Upper lobe of left lung (tissue), 6 donors: ENCODE results near the gene ACTL6A. TPM values are rescaled to one million over a fixed set of nuclear protein-coding genes. Genes with fewer than 3 reads are reported as not detected.

Experiments used
- ATAC-seq, 2 donors: fragments of 200-7000 bp; cut with Tn5 transposase; one replicate each; pipeline ENCODE4 v1.9.1; 2022; ENCODE audit warnings: mild to moderate bottlenecking in 2 of 2, moderate library complexity in 2 of 2; ENCODE audit not compliant: low FRiP score in 2 of 2
- DNase-seq, 2 donors: peaks; one replicate each; pipeline ENCODE4 v3.0.0-alpha.2; 2019 to 2020
- H3K27ac ChIP-seq, 4 donors: fragments of 200-600 bp; sonication (generic); one replicate each; pipeline ENCODE4 v1.5.1; 2016 to 2019
- H3K27me3 ChIP-seq, 4 donors: fragments of 200-600 bp; sonication (generic); one replicate each; pipeline ENCODE4 v1.5.1; 2017 to 2019
- H3K36me3 ChIP-seq, 4 donors: fragments of 200-600 bp; sonication (generic); one replicate each; pipeline ENCODE4 v1.5.1; 2016 to 2019
- H3K4me1 ChIP-seq, 4 donors: fragments of 200-600 bp; sonication (generic); one replicate each; pipeline ENCODE4 v1.5.1; 2018 to 2019
- H3K4me3 ChIP-seq, 4 donors: fragments of 200-600 bp; sonication (generic); one replicate each; pipeline ENCODE4 v1.5.1; 2017 to 2019; ENCODE audit warnings: mild to moderate bottlenecking in 2 of 4, moderate library complexity in 1 of 4
- H3K9me3 ChIP-seq, 4 donors: fragments of 200-600 bp; sonication (generic); one replicate each; pipeline ENCODE4 v1.5.1; 2018 to 2019
- EP300 ChIP-seq, 4 donors: sonication (generic); formaldehyde crosslinking; IDR thresholded peaks; one replicate each; pipeline ENCODE4 v1.5.1; 2017; ENCODE audit warnings: antibody characterized with exemption in 4 of 4, control low read depth in 2 of 4
- POLR2A ChIP-seq, 4 donors: fragments of 450-650 bp; IDR thresholded peaks; one replicate each; pipeline ENCODE4 v1.5.1; 2016 to 2017; ENCODE audit warnings: antibody characterized with exemption in 4 of 4, mild to moderate bottlenecking in 2 of 4
- POLR2AphosphoS5 ChIP-seq, 2 donors: sonication (generic); formaldehyde crosslinking; IDR thresholded peaks; one replicate each; pipeline ENCODE4 v1.5.1; 2017; ENCODE audit warnings: antibody characterized with exemption in 2 of 2
- WGBS, 2 donors: methylation state at CpG; one replicate each; pipeline ENCODE4 v1.1.5; 2017 to 2018; 5-methylcytosine and 5-hydroxymethylcytosine counted together
- total RNA-seq, 6 donors: library from RNA; depleted of rRNA in 4 of 6; stranded (reverse); fragments of >200 nt in 4 of 6; gene quantifications; one replicate each; pipeline versions ENCODE4 v1.1.0 to v1.2.1, GENCODE V29; 2016 to 2021
- TF ChIP-seq, protein P1 (sequence below), 6 experiments: fragments of 450-650 bp in 4 of 6; fragments of 200-600 bp in 2 of 6; sonication (generic) in 2 of 6; IDR thresholded peaks; one replicate each; pipeline ENCODE4 v1.5.1; 2016 to 2019; ENCODE audit warnings: antibody characterized with exemption in 6 of 6
- donor health status: DM: no; HTN: no; CAD: no; lungs with moderate emphysema.
- donor health status: DM: no; HTN: yes; CAD: no; lungs with severe emphysema.

The ACTL6A gene
- total RNA-seq, 6 donors from 2014 or later: 17.2 to 47.3 (median 30.7) TPM

DNA sequence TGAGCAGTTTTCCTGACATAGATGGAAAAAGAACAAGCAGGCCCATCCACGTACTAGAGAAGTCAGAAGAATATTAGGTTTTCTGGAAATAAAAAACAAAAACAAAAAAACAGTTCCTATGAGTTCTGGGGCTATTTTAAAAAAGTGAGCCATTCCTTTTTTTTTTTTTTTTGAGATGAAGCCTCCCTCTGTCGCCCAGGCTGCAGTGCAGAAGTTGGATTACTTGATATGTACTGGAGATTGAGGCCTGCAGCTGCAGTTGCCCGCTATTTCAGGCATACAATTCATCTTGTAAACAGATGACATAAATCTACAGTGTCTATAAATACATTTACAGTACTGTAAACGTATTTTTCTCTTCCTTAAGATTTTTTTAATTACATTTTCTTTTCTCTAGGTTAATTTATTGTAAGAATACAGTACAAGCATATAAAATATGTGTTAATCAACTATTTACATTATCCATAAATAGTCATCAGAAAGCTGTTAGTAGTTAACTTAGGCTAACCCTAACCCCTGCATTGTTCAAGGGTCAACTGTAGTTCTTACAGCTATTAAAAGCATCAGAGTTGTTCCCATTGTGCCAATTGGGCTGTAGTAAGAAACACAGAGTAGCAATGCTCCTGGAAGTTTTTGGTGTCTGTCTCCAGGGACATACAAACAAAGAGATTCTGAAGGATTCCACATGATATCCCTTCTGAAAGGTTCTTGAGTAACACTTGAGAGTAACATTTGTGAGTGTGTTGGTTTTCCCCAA lies 11.2 kb upstream of the ACTL6A start:
- TF ChIP-seq EP300 (IDR thresholded peaks at IDR 0.05): no peak
- no peak for TF ChIP-seq POLR2AphosphoS5 (IDR thresholded peaks at IDR 0.05)
- no peak overlapping the region for H3K27ac ChIP-seq
- no peak for DNase-seq
- H3K36me3 ChIP-seq: no peaks in the 10 kb centered on the region
- H3K4me1 ChIP-seq: no peaks in the 10 kb centered on the region
- ATAC-seq: no peak
- no peaks in the 10 kb centered on the region for H3K27me3 ChIP-seq
- H3K4me3 ChIP-seq: no peak overlapping the region
- no peaks in the 10 kb centered on the region for H3K9me3 ChIP-seq
- WGBS, 2 donors: 45 to 65% methylated on average over 4 of the region's 4 CpGs

- no peak for ATAC-seq
- Histone ChIP-seq H3K27me3 (no peaks in the 10 kb centered on the region), H3K9me3 (no peaks in the 10 kb centered on the region), H3K36me3 (no peaks in the 10 kb centered on the region), H3K4me1 (peaks cover 4 to 16% (median 8%) of the 10 kb centered on the region in 4 donors), H3K4me3 (no peak overlapping the region), H3K27ac (no peak overlapping the region)
- 4 to 7% methylated on average over 3 of the region's 3 CpGs for WGBS, 2 donors
- TF ChIP-seq, protein P1, sequence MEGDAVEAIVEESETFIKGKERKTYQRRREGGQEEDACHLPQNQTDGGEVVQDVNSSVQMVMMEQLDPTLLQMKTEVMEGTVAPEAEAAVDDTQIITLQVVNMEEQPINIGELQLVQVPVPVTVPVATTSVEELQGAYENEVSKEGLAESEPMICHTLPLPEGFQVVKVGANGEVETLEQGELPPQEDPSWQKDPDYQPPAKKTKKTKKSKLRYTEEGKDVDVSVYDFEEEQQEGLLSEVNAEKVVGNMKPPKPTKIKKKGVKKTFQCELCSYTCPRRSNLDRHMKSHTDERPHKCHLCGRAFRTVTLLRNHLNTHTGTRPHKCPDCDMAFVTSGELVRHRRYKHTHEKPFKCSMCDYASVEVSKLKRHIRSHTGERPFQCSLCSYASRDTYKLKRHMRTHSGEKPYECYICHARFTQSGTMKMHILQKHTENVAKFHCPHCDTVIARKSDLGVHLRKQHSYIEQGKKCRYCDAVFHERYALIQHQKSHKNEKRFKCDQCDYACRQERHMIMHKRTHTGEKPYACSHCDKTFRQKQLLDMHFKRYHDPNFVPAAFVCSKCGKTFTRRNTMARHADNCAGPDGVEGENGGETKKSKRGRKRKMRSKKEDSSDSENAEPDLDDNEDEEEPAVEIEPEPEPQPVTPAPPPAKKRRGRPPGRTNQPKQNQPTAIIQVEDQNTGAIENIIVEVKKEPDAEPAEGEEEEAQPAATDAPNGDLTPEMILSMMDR (IDR thresholded peaks at IDR 0.05): peak; percentile 50 to 83 (median 74)
- TF ChIP-seq POLR2A (IDR thresholded peaks at IDR 0.05): no peak
- peak in 1 of 2 donors; percentile 54 for DNase-seq
Observed at GRCh38 chr3:179558742-179559364, 3.9 kb upstream of the ACTL6A start.

GRCh38 chr3:179560791-179561190 lies 1.9 kb upstream of the ACTL6A start:
- TF ChIP-seq EP300 (IDR thresholded peaks at IDR 0.05) (no peak), POLR2A (IDR thresholded peaks at IDR 0.05) (no peak), POLR2AphosphoS5 (IDR thresholded peaks at IDR 0.05) (no peak)
- TF ChIP-seq, protein P1 (IDR thresholded peaks at IDR 0.05): no peak
- 95 to 100% methylated on average over 1 of the region's 1 CpG for WGBS, 2 donors

GRCh38 chr3:179563271-179563783 lies 601 bp downstream of the ACTL6A start:
- H3K27ac ChIP-seq: peak overlapping the region; percentile 86 to 92 (median 88)

More at GRCh38 chr3:179560791-179561190, 1.9 kb upstream of the ACTL6A start:
- ATAC-seq: no peak
- Histone ChIP-seq H3K27me3 (no peaks in the 10 kb centered on the region), H3K4me3 (no peak overlapping the region), H3K4me1 (peaks cover 9 to 26% (median 16%) of the 10 kb centered on the region in 4 donors), H3K27ac (no peak overlapping the region), H3K9me3 (no peaks in the 10 kb centered on the region), H3K36me3 (no peaks in the 10 kb centered on the region)
- DNase-seq: no peak

GRCh38 chr3:179565496-179565895 lies 2.8 kb downstream of the ACTL6A start:
- no peak overlapping the region for H3K4me3 ChIP-seq
- DNase-seq: no peak
- no peaks in the 10 kb centered on the region for H3K27me3 ChIP-seq
- H3K9me3 ChIP-seq: no peaks in the 10 kb centered on the region
- no peak overlapping the region for H3K27ac ChIP-seq
- 83 to 86% methylated on average over 3 of the region's 3 CpGs for WGBS, 2 donors
- no peak for ATAC-seq
- H3K4me1 ChIP-seq: peaks cover 9 to 26% (median 13%) of the 10 kb centered on the region in 4 donors
- H3K36me3 ChIP-seq: peaks cover 0 to 7% (median 3%) of the 10 kb centered on the region in 4 donors
- TF ChIP-seq, protein P1 (IDR thresholded peaks at IDR 0.05): no peak
- TF ChIP-seq POLR2A (IDR thresholded peaks at IDR 0.05) (no peak), POLR2AphosphoS5 (IDR thresholded peaks at IDR 0.05) (no peak), EP300 (IDR thresholded peaks at IDR 0.05) (no peak)

More at GRCh38 chr3:179563271-179563783, 601 bp downstream of the ACTL6A start:
- peak; percentile 84 to 91 for ATAC-seq
- no peaks in the 10 kb centered on the region for H3K27me3 ChIP-seq
- H3K4me1 ChIP-seq: peaks cover 9 to 26% (median 16%) of the 10 kb centered on the region in 4 donors
- no peaks in the 10 kb centered on the region for H3K36me3 ChIP-seq
- TF ChIP-seq POLR2AphosphoS5 (IDR thresholded peaks at IDR 0.05) (no peak), EP300 (IDR thresholded peaks at IDR 0.05) (no peak)
- TF ChIP-seq, protein P1 (IDR thresholded peaks at IDR 0.05): peak; percentile 43 to 93 (median 76)
- WGBS, 2 donors: 0% methylated on average over 9 to 32 of the region's 40 CpGs
- peak overlapping the region; percentile 92 to 96 (median 94) for H3K4me3 ChIP-seq
- no peaks in the 10 kb centered on the region for H3K9me3 ChIP-seq
- peak; percentile 74 to 91 for DNase-seq
